NCI-H187 treated with DMSO at 0.1 percent for 48 hours (cell line): Measurements from ENCODE around the gene RUFY2.
A peak's percentile ranks its signal among the peaks of the same experiment; 100 is the strongest.

ENCODE experiments used
- DNase-seq: peaks from one replicate; lab custom pipeline; 2025; lab: John Stamatoyannopoulos, UW

Gene RUFY2

GRCh38 chr10:68364101-68364886, 42.8 kb downstream of the RUFY2 start:
- DNase-seq: no peak

GRCh38 chr10:68362590-68362989, 44.5 kb downstream of the RUFY2 start:
- no peak for DNase-seq

GRCh38 chr10:68359189-68359588, 47.9 kb downstream of the RUFY2 start:
- no peak for DNase-seq

- no peak for DNase-seq
Measured at GRCh38 chr10:68353537-68353936, 53.5 kb downstream of the RUFY2 start.

- no peak for DNase-seq
Measured at GRCh38 chr10:68348265-68348741, 58.8 kb downstream of the RUFY2 start.

GRCh38 chr10:68346774-68347173, 60.3 kb downstream of the RUFY2 start:
- DNase-seq: no peak

GRCh38 chr10:68345621-68346020, 61.5 kb downstream of the RUFY2 start:
- no peak for DNase-seq

GRCh38 chr10:68342909-68343516, 64.1 kb downstream of the RUFY2 start:
- no peak for DNase-seq

- DNase-seq: no peak
Measured at GRCh38 chr10:68340358-68341080, 66.6 kb downstream of the RUFY2 start.

GRCh38 chr10:68336754-68337351, 70.2 kb downstream of the RUFY2 start:
- no peak for DNase-seq

- DNase-seq: no peak
Measured at GRCh38 chr10:68334672-68335467, 72.2 kb downstream of the RUFY2 start.

GRCh38 chr10:68333440-68334431, 73.3 kb downstream of the RUFY2 start:
- DNase-seq: no peak

- no peak for DNase-seq
Measured at GRCh38 chr10:68333058-68333395, 74.0 kb downstream of the RUFY2 start.

- DNase-seq: peak; percentile 25
Measured at GRCh38 chr10:68332259-68333057, 74.6 kb downstream of the RUFY2 start, which contains the start of gene PBLD. Gene PBLD (minus strand): TSS chr10:68332928. CDS start chr10:68306844, 26,084 bp downstream.

GRCh38 chr10:68331455-68332258, 75.4 kb downstream of the RUFY2 start, which contains the start of gene HNRNPH3:
Gene HNRNPH3 (plus strand): TSS chr10:68332064. CDS start chr10:68337222, 5,158 bp downstream.
- peak; percentile 56 for DNase-seq

GRCh38 chr10:68330852-68331454, 76.1 kb downstream of the RUFY2 start:
- DNase-seq: no peak

- DNase-seq: no peak
Measured at GRCh38 chr10:68329506-68329861, 77.6 kb downstream of the RUFY2 start.
